ENCODE results near the gene MBLAC1.

Gene MBLAC1

DNA sequence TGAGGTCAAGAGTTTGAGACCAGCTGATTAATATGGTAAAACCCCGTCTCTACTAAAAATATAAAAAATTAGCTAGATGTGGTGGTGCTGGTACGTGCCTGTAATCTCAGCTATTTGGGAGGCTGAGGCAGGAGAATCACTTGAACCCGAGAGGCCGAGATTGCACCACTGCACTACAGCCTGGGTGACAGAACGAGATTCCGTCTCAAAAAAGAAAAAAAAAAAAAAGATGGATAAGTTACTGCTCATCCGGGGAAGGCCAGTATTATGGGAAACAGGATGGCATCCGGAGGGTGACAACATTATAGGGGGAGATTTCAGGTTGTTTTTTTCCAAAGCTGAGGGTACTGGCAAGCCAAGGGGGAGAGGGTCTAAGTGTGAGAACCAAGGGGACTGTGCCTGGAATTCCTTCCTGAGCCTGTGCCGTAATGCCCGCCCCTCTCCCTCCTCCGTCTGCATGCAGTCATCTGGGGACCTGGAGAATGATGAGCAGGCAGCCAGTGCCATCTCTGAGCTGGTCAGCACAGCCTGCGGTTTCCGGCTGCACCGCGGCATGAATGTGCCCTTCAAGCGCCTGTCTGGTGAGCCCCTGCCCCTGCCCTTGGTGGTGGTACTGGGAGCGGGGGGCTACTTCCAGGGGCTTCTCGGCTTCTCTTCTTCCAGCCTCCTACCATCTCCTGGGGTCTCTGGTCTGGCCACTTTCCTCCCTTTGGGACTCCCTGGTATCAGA is 26.3 kb downstream of the MBLAC1 start:
- H3K27me3 ChIP-seq (ENCODE audit: insufficient read depth, low read length, poor library complexity): no peaks in the 10 kb centered on the region
- H3K4me1 ChIP-seq (ENCODE audit: insufficient read depth, low read length): peaks cover 49% of the 10 kb centered on the region
- ATAC-seq (ENCODE audit: insufficient read depth, low read depth): no peak
- H3K27ac ChIP-seq (ENCODE audit: low read length): no peak overlapping the region
- H3K79me2 ChIP-seq (ENCODE audit: insufficient read depth, low read length): peaks cover 51% of the 10 kb centered on the region
- H3K4me2 ChIP-seq (ENCODE audit: insufficient read depth, low read length): no peak overlapping the region
- H3K9me3 ChIP-seq (ENCODE audit: insufficient read depth, low read length, severe bottlenecking): no peaks in the 10 kb centered on the region
- H3K36me3 ChIP-seq (ENCODE audit: insufficient read depth, low read length): peaks cover 51% of the 10 kb centered on the region
- H3K9ac ChIP-seq (ENCODE audit: low read depth, low read length): no peak overlapping the region
- no peak overlapping the region for H3K4me3 ChIP-seq (ENCODE audit: low read depth in 1 of 2, low read length in 2 of 2)
- H4K20me1 ChIP-seq (ENCODE audit: insufficient read depth, low read length): peaks cover 27% of the 10 kb centered on the region
- DNase-seq: no peak
- no peak overlapping the region for H2AFZ ChIP-seq (ENCODE audit: low read depth, low read length)
- TF ChIP-seq, protein P1, sequence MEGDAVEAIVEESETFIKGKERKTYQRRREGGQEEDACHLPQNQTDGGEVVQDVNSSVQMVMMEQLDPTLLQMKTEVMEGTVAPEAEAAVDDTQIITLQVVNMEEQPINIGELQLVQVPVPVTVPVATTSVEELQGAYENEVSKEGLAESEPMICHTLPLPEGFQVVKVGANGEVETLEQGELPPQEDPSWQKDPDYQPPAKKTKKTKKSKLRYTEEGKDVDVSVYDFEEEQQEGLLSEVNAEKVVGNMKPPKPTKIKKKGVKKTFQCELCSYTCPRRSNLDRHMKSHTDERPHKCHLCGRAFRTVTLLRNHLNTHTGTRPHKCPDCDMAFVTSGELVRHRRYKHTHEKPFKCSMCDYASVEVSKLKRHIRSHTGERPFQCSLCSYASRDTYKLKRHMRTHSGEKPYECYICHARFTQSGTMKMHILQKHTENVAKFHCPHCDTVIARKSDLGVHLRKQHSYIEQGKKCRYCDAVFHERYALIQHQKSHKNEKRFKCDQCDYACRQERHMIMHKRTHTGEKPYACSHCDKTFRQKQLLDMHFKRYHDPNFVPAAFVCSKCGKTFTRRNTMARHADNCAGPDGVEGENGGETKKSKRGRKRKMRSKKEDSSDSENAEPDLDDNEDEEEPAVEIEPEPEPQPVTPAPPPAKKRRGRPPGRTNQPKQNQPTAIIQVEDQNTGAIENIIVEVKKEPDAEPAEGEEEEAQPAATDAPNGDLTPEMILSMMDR (IDR thresholded peaks at IDR 0.05; ENCODE audit: borderline replicate concordance, extremely low read depth, low read length, poor library complexity, severe bottlenecking): no peak
- TF ChIP-seq EZH2 (IDR thresholded peaks at IDR 0.05; ENCODE audit: borderline replicate concordance, low read depth, low read length, severe bottlenecking): no peak

DNA sequence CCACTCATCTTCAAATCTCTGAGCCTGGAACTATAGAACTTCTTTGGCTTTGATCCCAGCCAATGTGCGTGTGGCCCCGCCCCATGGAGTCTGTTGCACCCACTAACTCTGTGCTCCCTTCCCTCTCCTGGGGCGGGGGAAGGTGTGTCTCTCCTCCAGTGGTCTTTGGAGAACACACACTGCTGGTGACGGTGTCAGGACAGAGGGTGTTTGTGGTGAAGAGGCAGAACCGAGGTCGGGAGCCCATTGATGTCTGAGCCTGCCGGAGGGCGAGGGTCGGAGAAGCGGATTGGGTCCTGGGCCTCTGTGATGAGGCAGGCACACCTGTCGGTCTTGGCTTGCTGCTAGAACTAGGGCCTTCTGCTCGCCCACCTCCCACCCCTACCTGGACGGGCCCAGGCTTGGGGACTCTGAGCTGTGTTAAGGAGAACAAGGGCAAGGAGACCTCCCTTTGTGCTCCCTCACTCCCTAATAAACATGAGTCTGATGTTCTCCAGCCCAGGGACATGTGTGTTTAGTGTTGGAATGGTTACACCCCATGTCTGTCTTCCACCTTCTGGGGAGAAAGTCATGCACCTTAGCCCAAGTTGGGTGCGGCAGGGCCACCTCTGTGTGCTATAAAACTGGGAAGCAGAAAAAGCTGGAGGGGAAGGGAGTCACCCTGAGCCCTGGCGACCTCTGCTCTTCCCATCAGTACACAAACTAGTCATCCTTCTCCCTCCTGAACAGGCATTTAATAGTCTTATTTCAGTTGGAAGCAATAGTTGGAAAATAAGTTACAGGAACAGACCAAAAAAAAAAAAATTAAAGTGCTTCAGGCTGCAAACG is 27.2 kb downstream of the MBLAC1 start:
- Histone ChIP-seq H2AFZ (ENCODE audit: low read depth, low read length) (no peak overlapping the region), H4K20me1 (ENCODE audit: insufficient read depth, low read length) (peaks cover 27% of the 10 kb centered on the region), H3K79me2 (ENCODE audit: insufficient read depth, low read length) (peaks cover 58% of the 10 kb centered on the region), H3K27ac (ENCODE audit: low read length) (no peak overlapping the region), H3K9ac (ENCODE audit: low read depth, low read length) (no peak overlapping the region), H3K4me3 (ENCODE audit: low read depth in 1 of 2, low read length in 2 of 2) (no peak overlapping the region), H3K27me3 (ENCODE audit: insufficient read depth, low read length, poor library complexity) (no peaks in the 10 kb centered on the region), H3K4me1 (ENCODE audit: insufficient read depth, low read length) (peaks cover 47% of the 10 kb centered on the region), H3K4me2 (ENCODE audit: insufficient read depth, low read length) (no peak overlapping the region), H3K36me3 (ENCODE audit: insufficient read depth, low read length) (peaks cover 51% of the 10 kb centered on the region), H3K9me3 (ENCODE audit: insufficient read depth, low read length, severe bottlenecking) (no peaks in the 10 kb centered on the region)
- TF ChIP-seq, protein P1 (IDR thresholded peaks at IDR 0.05; ENCODE audit: borderline replicate concordance, extremely low read depth, low read length, poor library complexity, severe bottlenecking): no peak
- TF ChIP-seq EZH2 (IDR thresholded peaks at IDR 0.05; ENCODE audit: borderline replicate concordance, low read depth, low read length, severe bottlenecking): no peak
- ATAC-seq (ENCODE audit: insufficient read depth, low read depth) (no peak), DNase-seq (no peak)

- Histone ChIP-seq H3K4me3 (ENCODE audit: low read depth in 1 of 2, low read length in 2 of 2) (no peak overlapping the region), H3K9ac (ENCODE audit: low read depth, low read length) (no peak overlapping the region), H4K20me1 (ENCODE audit: insufficient read depth, low read length) (peaks cover 27% of the 10 kb centered on the region), H3K9me3 (ENCODE audit: insufficient read depth, low read length, severe bottlenecking) (no peaks in the 10 kb centered on the region), H3K36me3 (ENCODE audit: insufficient read depth, low read length) (peaks cover 51% of the 10 kb centered on the region), H3K4me2 (ENCODE audit: insufficient read depth, low read length) (no peak overlapping the region), H3K79me2 (ENCODE audit: insufficient read depth, low read length) (peaks cover 52% of the 10 kb centered on the region), H3K27ac (ENCODE audit: low read length) (no peak overlapping the region), H3K27me3 (ENCODE audit: insufficient read depth, low read length, poor library complexity) (no peaks in the 10 kb centered on the region), H2AFZ (ENCODE audit: low read depth, low read length) (no peak overlapping the region), H3K4me1 (ENCODE audit: insufficient read depth, low read length) (peaks cover 43% of the 10 kb centered on the region)
- no peak for DNase-seq
- no peak for ATAC-seq (ENCODE audit: insufficient read depth, low read depth)
- TF ChIP-seq, protein P1 (IDR thresholded peaks at IDR 0.05; ENCODE audit: borderline replicate concordance, extremely low read depth, low read length, poor library complexity, severe bottlenecking): no peak
- TF ChIP-seq EZH2 (IDR thresholded peaks at IDR 0.05; ENCODE audit: borderline replicate concordance, low read depth, low read length, severe bottlenecking): no peak
Measured at GRCh38 chr7:100154651-100155491, 28.1 kb downstream of the MBLAC1 start.

Measured in DND-41 (cell line).